Endothelial cell of umbilical vein (primary cell): Measurements from ENCODE around the gene ANKS1B. TPM values are rescaled to one million over a fixed set of nuclear protein-coding genes. Genes with fewer than 3 reads are reported as not detected.

Experiments
- BruUV-seq: library from RNA; stranded (reverse); fragments of 400-500 nt; replicated peaks from 2 replicates; lab custom pipeline; 2021; lab: Mats Ljungman, UMichigan
- CTCF ChIA-PET: fragments of 300-600, 350-600 bp; sonication (Branson Sonifier 250); formaldehyde crosslinking; loops from one replicate; lab custom pipeline; 2021; ENCODE audit warnings: antibody characterized with exemption, inconsistent platforms; lab: Charles Lee
- POLR2A ChIA-PET: fragments of 300-600, 350-600 bp; sonication (Branson Sonifier 250); formaldehyde crosslinking; loops from one replicate; lab custom pipeline; 2021; ENCODE audit warnings: antibody characterized with exemption, inconsistent platforms; lab: Charles Lee
- DNase-seq: peaks from one replicate; pipeline ENCODE4 v3.0.0-alpha.2; 2011; ENCODE audit warnings: low read depth, low spot score
- FAIRE-seq: peaks from 2 replicates; lab custom pipeline; 2011; peaks lifted over from hg19 to GRCh38; lab: Jason Lieb, UNC
- H2AFZ ChIP-seq: 2 replicates; pipeline ENCODE4 v1.6.0; 2012; ENCODE audit warnings: low read depth, low read length, control low read depth, inconsistent platforms
- H3K27ac ChIP-seq: 2 replicates; pipeline ENCODE4 v1.5.1; 2011; ENCODE audit warnings: low read depth, mild to moderate bottlenecking, control low read depth, low read length, moderate library complexity; ENCODE audit not compliant: insufficient read depth
- H3K27me3 ChIP-seq, 2 experiments: 2 replicates each; pipeline versions ENCODE4 v1.6.0 to v1.6.1; 2011; ENCODE audit warnings: low read length in 2 of 2, mixed read lengths in 1 of 2; ENCODE audit not compliant: control insufficient read depth in 2 of 2, insufficient read depth in 2 of 2
- H3K36me3 ChIP-seq, 2 experiments: 2 replicates in 1 of 2; 3 replicates in 1 of 2; pipeline ENCODE4 v1.5.1; 2011; ENCODE audit warnings: low read length in 2 of 2, mild to moderate bottlenecking in 1 of 2, moderate library complexity in 1 of 2; ENCODE audit not compliant: control insufficient read depth in 2 of 2, insufficient read depth in 2 of 2; ENCODE audit errors: extremely low read depth in 1 of 2
- H3K4me1 ChIP-seq: 3 replicates; pipeline ENCODE4 v1.5.1; 2011; ENCODE audit warnings: mild to moderate bottlenecking, low read length; ENCODE audit not compliant: control insufficient read depth, insufficient read depth; ENCODE audit errors: extremely low read depth
- H3K4me2 ChIP-seq: 2 replicates; pipeline ENCODE4 v1.6.1; 2011; ENCODE audit warnings: low read length, control low read depth, mixed read lengths; ENCODE audit not compliant: insufficient read depth
- H3K4me3 ChIP-seq, 3 experiments: fragments of 200-600 bp in 1 of 3; sonication (generic), shearing (Covaris generic) in 1 of 3; replicated peaks in 1 of 3; 2 replicates each; pipeline ENCODE4 v1.5.1; 2011 to 2016; ENCODE audit warnings: control low read depth in 3 of 3, low read length in 3 of 3, mild to moderate bottlenecking in 2 of 3, inconsistent platforms in 1 of 3, low read depth in 1 of 3, moderate library complexity in 1 of 3; ENCODE audit not compliant: insufficient read depth in 1 of 3
- H3K79me2 ChIP-seq: 2 replicates; pipeline ENCODE4 v1.6.0; 2012; ENCODE audit warnings: low read length, inconsistent platforms; ENCODE audit not compliant: control insufficient read depth, insufficient read depth
- H3K9ac ChIP-seq: replicated peaks from 2 replicates; pipeline ENCODE3; 2011; ENCODE audit warnings: low read length, control low read depth; ENCODE audit not compliant: insufficient read depth; ENCODE audit errors: extremely low read depth
- H3K9me1 ChIP-seq: replicated peaks from 3 replicates; pipeline ENCODE4 v1.6.0; 2011; ENCODE audit warnings: mild to moderate bottlenecking, low read length; ENCODE audit not compliant: control insufficient read depth, insufficient read depth; ENCODE audit errors: extremely low read depth
- H3K9me3 ChIP-seq: replicated peaks from 2 replicates; pipeline ENCODE4 v1.5.1; 2012; ENCODE audit warnings: low read length, inconsistent platforms; ENCODE audit not compliant: control insufficient read depth, insufficient read depth
- H4K20me1 ChIP-seq: replicated peaks from 2 replicates; pipeline ENCODE3; 2011; ENCODE audit warnings: mild to moderate bottlenecking, low read length; ENCODE audit not compliant: control insufficient read depth, insufficient read depth; ENCODE audit errors: extremely low read depth
- EZH2 ChIP-seq: IDR thresholded peaks from 2 replicates; pipeline ENCODE4 v1.6.1; 2012; ENCODE audit warnings: borderline replicate concordance, low read depth, mild to moderate bottlenecking, moderate library complexity, low read length, inconsistent platforms; ENCODE audit not compliant: severe bottlenecking
- FOS ChIP-seq: IDR thresholded peaks from 2 replicates; pipeline ENCODE4 v1.6.1; 2011; ENCODE audit warnings: mild to moderate bottlenecking, low read length, moderate library complexity, borderline replicate concordance; ENCODE audit not compliant: insufficient read depth
- GATA2 ChIP-seq: IDR thresholded peaks from 2 replicates; pipeline ENCODE4 v1.7.0; 2011; ENCODE audit warnings: low read depth, mild to moderate bottlenecking, moderate library complexity, mixed read lengths, low read length; ENCODE audit not compliant: insufficient read length, insufficient read depth
- JUN ChIP-seq: IDR thresholded peaks from 2 replicates; pipeline ENCODE4 v1.6.1; 2011; ENCODE audit warnings: borderline replicate concordance, low read depth; ENCODE audit not compliant: insufficient read length, insufficient read depth
- MYC ChIP-seq: IDR thresholded peaks from one replicate; pipeline ENCODE4 v1.6.1; 2011; ENCODE audit warnings: mild to moderate bottlenecking, low read depth, low read length
- POLR2A ChIP-seq: IDR thresholded peaks from 2 replicates; pipeline ENCODE4 v1.6.1; 2012; ENCODE audit warnings: low read depth, mild to moderate bottlenecking, control low read depth, low read length
- POLR2AphosphoS5 ChIP-seq: IDR thresholded peaks from 2 replicates; pipeline ENCODE4 v1.6.1; 2012; ENCODE audit warnings: low read depth, mild to moderate bottlenecking, control low read depth, low read length, moderate library complexity; ENCODE audit not compliant: insufficient read depth
- dilution Hi-C: fragments of 300-500 bp; cut with MboI; formaldehyde crosslinking; loops from one replicate; pipeline ENCODE4 v1.15.0; 2019; ENCODE audit warnings: low sequenced_read_pairs; ENCODE audit not compliant: extremely low pct_ligation_motif_present
- intact Hi-C: fragments of 100-400 bp; cut with micrococcal nuclease; formaldehyde crosslinking; loops from one replicate; pipeline ENCODE4 v1.10.0; 2022
- polyA plus RNA-seq, 4 experiments: library from polyadenylated mRNA; depleted of rRNA in 3 of 4; stranded (reverse) in 3 of 4; unstranded in 1 of 4; fragments of >200 nt; gene quantifications; 2 replicates each; pipeline versions ENCODE4 v1.2.1 to v1.2.3, GENCODE V29; 2011 to 2012; ENCODE audit warnings: missing spikeins in 1 of 4
- total RNA-seq: library from RNA; stranded (reverse); gene quantifications from 2 replicates; pipeline ENCODE4 v1.2.3, GENCODE V29; 2021
- TF ChIP-seq, protein P1 (sequence below), 2 donors: IDR thresholded peaks; 1 replicate in 1 of 2; 2 replicates in 1 of 2; pipeline ENCODE4 v1.5.1; 2011; ENCODE audit warnings: low read length in 2 of 2, mild to moderate bottlenecking in 2 of 2, moderate library complexity in 2 of 2, control low read depth in 1 of 2, inconsistent platforms in 1 of 2, low read depth in 1 of 2; ENCODE audit not compliant: insufficient read depth in 1 of 2; ENCODE audit errors: extremely low read depth in 1 of 2
- TF ChIP-seq, protein P2 (sequence below): IDR thresholded peaks from 2 replicates; pipeline ENCODE4 v1.6.1; 2011; ENCODE audit not compliant: insufficient read depth, insufficient read length

The ANKS1B gene
- total and polyA plus RNA-seq, 2 donors (not counting 3 experiments of a cell fraction or from before 2014, with no cell fraction given): 0.15 to 0.38 TPM

DNA sequence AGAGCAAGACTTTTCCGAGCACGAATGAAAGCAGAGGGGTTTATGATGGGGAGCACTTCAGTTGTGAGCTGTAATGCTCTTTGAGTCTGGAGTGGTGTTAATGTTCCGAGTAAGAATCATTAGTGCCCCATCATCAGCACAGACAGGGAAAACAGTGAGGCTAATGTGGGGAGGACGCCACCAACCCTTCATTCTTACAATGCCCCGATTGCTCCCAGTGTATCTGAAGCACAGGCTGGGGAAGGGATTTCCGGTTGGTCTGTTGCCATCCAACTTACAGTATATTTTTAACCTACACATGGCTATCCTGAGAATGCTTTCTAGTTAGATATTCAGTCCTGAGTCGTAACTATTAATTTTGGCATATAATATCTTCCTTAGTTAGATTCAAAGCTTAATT is 1198.1 kb downstream of the ANKS1B start:
- no peaks in the 10 kb centered on the region for H4K20me1 ChIP-seq

More for the DNA sequence above, 1198.1 kb downstream of the ANKS1B start:
- Histone ChIP-seq H3K4me2 (no peak overlapping the region), H3K36me3 (no peaks in the 10 kb centered on the region), H3K79me2 (no peaks in the 10 kb centered on the region), H3K27ac (no peak overlapping the region), H3K9me3 (no peaks in the 10 kb centered on the region), H3K4me1 (no peaks in the 10 kb centered on the region), H2AFZ (no peak overlapping the region), H3K9me1 (no peaks in the 10 kb centered on the region), H3K27me3 (no peaks in the 10 kb centered on the region), H3K4me3 (no peak overlapping the region), H3K9ac (no peak overlapping the region)
- ChIA-PET CTCF (no interaction called here), POLR2A (no interaction called here)
- BruUV-seq: no TSS peak
- DNase-seq: no peak
- dilution Hi-C loops (no loop called here), intact Hi-C loops (no loop called here)
- FAIRE-seq: no peak
- TF ChIP-seq POLR2AphosphoS5: no peak
- TF ChIP-seq EZH2: no peak
- TF ChIP-seq, protein P1, sequence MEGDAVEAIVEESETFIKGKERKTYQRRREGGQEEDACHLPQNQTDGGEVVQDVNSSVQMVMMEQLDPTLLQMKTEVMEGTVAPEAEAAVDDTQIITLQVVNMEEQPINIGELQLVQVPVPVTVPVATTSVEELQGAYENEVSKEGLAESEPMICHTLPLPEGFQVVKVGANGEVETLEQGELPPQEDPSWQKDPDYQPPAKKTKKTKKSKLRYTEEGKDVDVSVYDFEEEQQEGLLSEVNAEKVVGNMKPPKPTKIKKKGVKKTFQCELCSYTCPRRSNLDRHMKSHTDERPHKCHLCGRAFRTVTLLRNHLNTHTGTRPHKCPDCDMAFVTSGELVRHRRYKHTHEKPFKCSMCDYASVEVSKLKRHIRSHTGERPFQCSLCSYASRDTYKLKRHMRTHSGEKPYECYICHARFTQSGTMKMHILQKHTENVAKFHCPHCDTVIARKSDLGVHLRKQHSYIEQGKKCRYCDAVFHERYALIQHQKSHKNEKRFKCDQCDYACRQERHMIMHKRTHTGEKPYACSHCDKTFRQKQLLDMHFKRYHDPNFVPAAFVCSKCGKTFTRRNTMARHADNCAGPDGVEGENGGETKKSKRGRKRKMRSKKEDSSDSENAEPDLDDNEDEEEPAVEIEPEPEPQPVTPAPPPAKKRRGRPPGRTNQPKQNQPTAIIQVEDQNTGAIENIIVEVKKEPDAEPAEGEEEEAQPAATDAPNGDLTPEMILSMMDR (IDR thresholded peaks at IDR 0.05; ENCODE audit: extremely low read depth in 1 of 2, insufficient read depth in 1 of 2, low read depth in 1 of 2, low read length in 2 of 2): no peak
- TF ChIP-seq JUN: no peak
- TF ChIP-seq GATA2: no peak
- TF ChIP-seq, protein P2, sequence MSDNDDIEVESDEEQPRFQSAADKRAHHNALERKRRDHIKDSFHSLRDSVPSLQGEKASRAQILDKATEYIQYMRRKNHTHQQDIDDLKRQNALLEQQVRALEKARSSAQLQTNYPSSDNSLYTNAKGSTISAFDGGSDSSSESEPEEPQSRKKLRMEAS: no peak
- no peak for TF ChIP-seq POLR2A
- TF ChIP-seq MYC: no peak
- TF ChIP-seq FOS: no peak
